Transverse colon (tissue), 4 donors: ENCODE results near the gene KCTD11. TPM values are rescaled to one million over a fixed set of nuclear protein-coding genes. Genes with fewer than 3 reads are reported as not detected.
A peak's percentile ranks its signal among the peaks of the same experiment; 100 is the strongest.

Experiments
- DNase-seq: peaks from one replicate; pipeline ENCODE4 v3.0.0-alpha.2; 2019
- H3K27ac ChIP-seq, 4 donors: fragments of 200-600 bp; sonication (generic); 2 replicates each; pipeline ENCODE4 v1.5.1; 2016 to 2018; ENCODE audit warnings: inconsistent platforms in 4 of 4
- H3K27me3 ChIP-seq: fragments of 200-600 bp; sonication (generic); 2 replicates; pipeline ENCODE4 v1.5.1; 2017; ENCODE audit warnings: inconsistent platforms
- H3K36me3 ChIP-seq, 4 donors: fragments of 200-600 bp; sonication (generic); 2 replicates each; pipeline ENCODE4 v1.5.1; 2017 to 2019; ENCODE audit warnings: inconsistent platforms in 4 of 4
- H3K4me1 ChIP-seq, 4 donors: fragments of 200-600 bp; sonication (generic); 2 replicates each; pipeline ENCODE4 v1.5.1; 2017 to 2020; ENCODE audit warnings: inconsistent platforms in 4 of 4
- H3K4me3 ChIP-seq, 4 donors: fragments of 200-600 bp; sonication (generic); 1 replicate in 1 of 4; 2 replicates in 3 of 4; pipeline versions ENCODE4 v1.5.1 to v1.6.1; 2017 to 2019; ENCODE audit warnings: inconsistent platforms in 4 of 4
- H3K9me3 ChIP-seq, 2 donors: fragments of 200-600 bp; sonication (generic); 2 replicates each; pipeline ENCODE4 v1.5.1; 2017 to 2019; ENCODE audit warnings: inconsistent platforms in 2 of 2
- CTCF ChIP-seq, 5 experiments: fragments of 200-600 bp in 3 of 5; fragments of 450-650 bp in 2 of 5; sonication (generic) in 3 of 5; IDR thresholded peaks; 1 replicate in 2 of 5; 2 replicates in 3 of 5; pipeline ENCODE4 v1.5.1; 2016 to 2017; ENCODE audit warnings: antibody characterized with exemption in 5 of 5, inconsistent platforms in 3 of 5, mild to moderate bottlenecking in 2 of 5, moderate library complexity in 1 of 5
- EP300 ChIP-seq: sonication (generic); formaldehyde crosslinking; IDR thresholded peaks from one replicate; pipeline ENCODE4 v1.6.1; 2017; ENCODE audit warnings: antibody characterized with exemption, low read depth
- POLR2A ChIP-seq: fragments of 450-650 bp; IDR thresholded peaks from one replicate; pipeline ENCODE4 v1.6.1; 2016; ENCODE audit warnings: antibody characterized with exemption, mild to moderate bottlenecking, moderate library complexity
- POLR2AphosphoS5 ChIP-seq, 3 donors: sonication (generic); formaldehyde crosslinking; IDR thresholded peaks; one replicate each; pipeline ENCODE4 v1.6.1; 2016; ENCODE audit warnings: antibody characterized with exemption in 3 of 3
- WGBS, 2 donors: methylation state at CpG; one replicate each; pipeline ENCODE4 v1.1.5; 2018; ENCODE audit warnings: low coverage in 1 of 2; 5-methylcytosine and 5-hydroxymethylcytosine counted together
- in situ Hi-C, 4 donors: fragments of 200-750 bp; cut with MboI; loops; one replicate each; pipeline versions ENCODE4 v1.15.0 to v1.15.1; 2017; ENCODE audit warnings: low sequenced_read_pairs in 3 of 4, low pct_ligation_motif_present in 1 of 4, low pct_unique_long_range_greater_than_20kb in 1 of 4
- intact Hi-C: fragments of 100-400 bp; cut with DNase I; formaldehyde crosslinking; loops from one replicate; pipeline ENCODE4 v1.15.1; 2023; ENCODE audit warnings: low total_unique reads
- total RNA-seq, 4 donors: library from RNA; depleted of rRNA; stranded (reverse); fragments of >200 nt; gene quantifications; one replicate each; pipeline ENCODE4 v1.1.0, GENCODE V29; 2016

KCTD11 gene
- total RNA-seq, 4 donors from 2014 or later, result 1.2 to 10.8 (median 7.8) TPM

DNA sequence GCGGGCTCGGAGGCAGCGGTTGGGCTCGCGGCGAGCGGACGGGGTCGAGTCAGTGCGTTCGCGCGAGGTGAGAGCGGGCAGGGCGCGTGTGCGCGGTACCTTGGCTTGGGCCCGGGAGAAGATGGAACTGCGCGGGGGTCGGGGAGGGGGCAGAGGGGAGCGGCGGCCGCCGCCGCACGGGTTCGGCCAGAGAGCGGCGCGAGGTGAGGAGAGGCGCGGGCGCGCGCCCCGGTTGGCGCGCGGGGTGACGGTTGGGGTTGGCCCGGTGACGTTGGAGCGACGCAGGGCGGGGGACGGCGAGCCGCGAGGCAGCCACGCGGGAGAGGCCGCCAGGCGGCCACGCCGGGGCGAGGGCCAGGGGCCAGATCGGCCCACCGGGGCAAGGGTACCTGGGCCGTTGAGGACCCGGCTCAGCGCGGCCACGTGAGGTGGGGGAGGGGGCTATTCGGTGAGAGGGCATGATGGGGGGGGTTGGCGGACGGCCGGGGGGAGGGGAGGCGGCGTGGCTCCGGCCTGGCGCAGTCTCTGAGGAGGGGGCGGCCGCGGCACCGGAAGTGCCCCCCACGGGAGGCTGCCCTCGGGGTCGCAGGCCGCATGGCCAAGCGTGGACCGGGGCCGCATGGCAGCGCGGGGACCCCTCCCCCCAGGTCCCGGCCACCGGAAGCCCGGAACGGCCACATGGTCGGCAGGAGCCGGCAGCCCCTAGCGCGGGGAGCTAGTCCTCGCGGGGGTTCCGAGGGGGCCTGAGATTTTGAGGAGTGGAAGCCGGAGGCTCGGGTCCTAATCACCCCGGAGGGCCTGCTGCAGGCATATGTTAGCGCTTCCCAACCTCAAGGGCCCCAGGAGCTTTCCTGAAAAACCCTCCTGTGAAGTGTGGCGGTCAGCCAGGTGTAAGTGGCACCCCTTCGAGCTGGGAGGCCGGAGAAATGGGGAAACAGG is 44.0 kb upstream of the KCTD11 start:
- Histone ChIP-seq H3K4me3 (peak overlapping the region; percentile 85 to 99 (median 96)), H3K4me1 (peaks cover 11 to 33% (median 24%) of the 10 kb centered on the region in 4 donors), H3K36me3 (peaks cover 0 to 32% (median 15%) of the 10 kb centered on the region in 4 donors), H3K27ac (peak overlapping the region; percentile 99 to 100 (median 100)), H3K27me3 (no peaks in the 10 kb centered on the region), H3K9me3 (no peaks in the 10 kb centered on the region)
- in situ Hi-C loops, result no loop called here
- TF ChIP-seq POLR2AphosphoS5 (IDR thresholded peaks at IDR 0.05), result no peak
- TF ChIP-seq EP300, result no peak
- TF ChIP-seq POLR2A, result no peak
- peak in 1 of 5 experiments; percentile 28 for TF ChIP-seq CTCF (IDR thresholded peaks at IDR 0.05)
- 1% methylated on average over 50 of the region's 104 CpGs; no CpG with 5 or more reads in 1 of the 2 donors for WGBS, 2 donors
- intact Hi-C loops, result no loop called here
- peak; percentile 60 for DNase-seq

DNA sequence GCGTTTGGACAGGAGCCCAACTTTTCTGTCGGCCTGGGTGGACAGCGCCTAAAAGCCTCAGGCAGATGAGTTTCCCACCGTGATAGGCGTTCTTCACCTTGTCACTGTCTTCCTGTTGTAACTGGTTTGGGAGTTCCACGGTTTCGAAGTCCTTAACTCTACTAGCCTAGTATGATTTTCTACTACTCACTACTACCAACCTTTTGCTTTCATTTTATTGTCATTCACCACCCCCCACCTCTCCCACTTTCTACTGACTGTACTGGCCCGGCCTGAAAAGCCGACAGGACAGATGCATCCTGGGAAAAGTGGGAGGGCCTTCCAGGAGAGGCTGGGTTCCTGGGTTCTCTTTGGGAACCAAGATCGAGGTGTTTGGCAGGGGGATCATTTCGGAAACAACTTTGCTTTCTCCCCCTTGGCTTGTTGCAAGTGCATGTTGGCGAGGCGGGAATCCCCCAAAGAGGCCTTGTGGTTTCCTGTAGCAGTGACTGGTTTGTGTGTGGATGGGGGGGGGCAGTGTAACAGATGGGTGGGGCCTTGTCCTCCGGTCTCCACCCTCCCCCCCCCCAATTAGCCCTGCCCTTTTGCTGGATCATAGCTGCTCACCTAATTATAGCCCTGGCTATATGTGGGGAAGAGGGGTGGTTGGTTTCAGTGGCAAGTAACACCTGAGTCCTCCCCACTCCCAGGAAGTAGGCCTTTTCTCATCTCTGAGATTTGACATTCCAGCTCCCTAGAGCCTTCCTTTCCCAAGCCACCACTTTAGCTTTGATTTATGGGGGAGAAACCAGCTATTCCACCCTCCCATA is 43.1 kb upstream of the KCTD11 start:
- in situ Hi-C loops (no loop called here), intact Hi-C loops (no loop called here)
- peak; percentile 89 for DNase-seq
- no peaks in the 10 kb centered on the region for H3K27me3 ChIP-seq
- H3K27ac ChIP-seq, result peak overlapping the region; percentile 99 to 100 (median 100)
- H3K9me3 ChIP-seq, result no peaks in the 10 kb centered on the region
- peaks cover 0 to 38% (median 18%) of the 10 kb centered on the region in 4 donors for H3K36me3 ChIP-seq
- TF ChIP-seq POLR2AphosphoS5 (IDR thresholded peaks at IDR 0.05) (peak; percentile 61 to 74 (median 66)), POLR2A (peak; percentile 61), EP300 (no peak)
- H3K4me1 ChIP-seq, result peaks cover 16 to 42% (median 26%) of the 10 kb centered on the region in 4 donors
- 0% methylated on average over 8 to 14 of the region's 14 CpGs for WGBS, 2 donors
- H3K4me3 ChIP-seq, result peak overlapping the region; percentile 85 to 99 (median 96)

DNA sequence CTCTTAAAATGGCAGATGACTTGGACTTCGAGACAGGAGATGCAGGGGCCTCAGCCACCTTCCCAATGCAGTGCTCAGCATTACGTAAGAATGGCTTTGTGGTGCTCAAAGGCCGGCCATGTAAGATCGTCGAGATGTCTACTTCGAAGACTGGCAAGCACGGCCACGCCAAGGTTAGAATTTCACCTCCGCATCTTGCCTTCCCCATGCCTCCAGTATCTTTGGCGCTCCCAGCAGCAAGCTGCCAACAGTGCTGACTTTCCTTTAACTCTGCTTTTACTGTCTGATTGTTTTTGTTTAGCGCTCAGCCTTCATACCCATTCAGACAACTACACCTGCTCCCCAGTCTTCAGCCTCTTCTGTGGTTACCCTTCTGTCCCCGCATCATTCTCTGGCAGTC is 42.3 kb upstream of the KCTD11 start:
- WGBS, 2 donors, result 79 to 88% methylated on average over 4 to 12 of the region's 12 CpGs
- Histone ChIP-seq H3K4me3 (peak overlapping the region in 2 of 4 donors; percentile 95 to 98), H3K27me3 (no peaks in the 10 kb centered on the region), H3K36me3 (peaks cover 0 to 38% (median 18%) of the 10 kb centered on the region in 4 donors), H3K9me3 (no peaks in the 10 kb centered on the region), H3K27ac (peak overlapping the region; percentile 99 to 100 (median 100)), H3K4me1 (peaks cover 22 to 50% (median 33%) of the 10 kb centered on the region in 4 donors)
- in situ Hi-C loops (no loop called here), intact Hi-C loops (no loop called here)
- TF ChIP-seq POLR2A (no peak), CTCF (IDR thresholded peaks at IDR 0.05) (no peak), EP300 (no peak), POLR2AphosphoS5 (IDR thresholded peaks at IDR 0.05) (no peak)
- no peak for DNase-seq

DNA sequence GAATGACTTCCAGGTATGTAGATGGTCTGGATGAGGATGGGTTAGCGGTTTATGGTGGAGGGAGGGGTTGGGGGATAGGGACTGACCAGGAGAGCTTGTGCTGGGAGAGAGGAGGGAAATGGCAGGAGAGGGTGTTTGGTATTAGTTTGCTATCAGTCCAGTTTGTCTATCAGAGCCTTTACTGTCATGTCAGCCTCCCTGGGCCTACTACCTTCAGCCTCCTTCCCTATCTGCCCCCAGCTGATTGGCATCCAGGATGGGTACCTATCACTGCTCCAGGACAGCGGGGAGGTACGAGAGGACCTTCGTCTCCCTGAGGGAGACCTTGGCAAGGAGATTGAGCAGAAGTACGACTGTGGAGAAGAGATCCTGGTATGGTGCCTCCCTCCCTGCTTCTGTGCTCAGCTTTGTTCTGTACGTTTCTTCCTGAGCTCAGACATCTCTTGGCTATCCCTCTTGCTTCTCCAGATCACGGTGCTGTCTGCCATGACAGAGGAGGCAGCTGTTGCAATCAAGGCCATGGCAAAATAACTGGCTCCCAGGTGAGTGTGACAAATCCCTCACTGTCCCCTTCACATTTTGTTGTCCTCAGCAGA is 40.8 kb upstream of the KCTD11 start:
- no peak overlapping the region for H3K27ac ChIP-seq
- in situ Hi-C loops, result no loop called here
- intact Hi-C loops, result no loop called here
- 63 to 84% methylated on average over 2 to 7 of the region's 7 CpGs for WGBS, 2 donors
- H3K27me3 ChIP-seq, result no peaks in the 10 kb centered on the region
- TF ChIP-seq CTCF (IDR thresholded peaks at IDR 0.05) (no peak), EP300 (no peak), POLR2A (no peak), POLR2AphosphoS5 (IDR thresholded peaks at IDR 0.05) (no peak)
- DNase-seq, result no peak
- no peak overlapping the region for H3K4me3 ChIP-seq
- peaks cover 0 to 38% (median 18%) of the 10 kb centered on the region in 4 donors for H3K36me3 ChIP-seq
- peaks cover 22 to 56% (median 39%) of the 10 kb centered on the region in 4 donors for H3K4me1 ChIP-seq
- H3K9me3 ChIP-seq, result no peaks in the 10 kb centered on the region
